Measurements from ENCODE around the gene EGFR. TPM values are rescaled to one million over a fixed set of nuclear protein-coding genes. Genes with fewer than 3 reads are reported as not detected.

The EGFR gene
- total RNA-seq, 1 experiment from 2014 or later, result 50.0 TPM

DNA sequence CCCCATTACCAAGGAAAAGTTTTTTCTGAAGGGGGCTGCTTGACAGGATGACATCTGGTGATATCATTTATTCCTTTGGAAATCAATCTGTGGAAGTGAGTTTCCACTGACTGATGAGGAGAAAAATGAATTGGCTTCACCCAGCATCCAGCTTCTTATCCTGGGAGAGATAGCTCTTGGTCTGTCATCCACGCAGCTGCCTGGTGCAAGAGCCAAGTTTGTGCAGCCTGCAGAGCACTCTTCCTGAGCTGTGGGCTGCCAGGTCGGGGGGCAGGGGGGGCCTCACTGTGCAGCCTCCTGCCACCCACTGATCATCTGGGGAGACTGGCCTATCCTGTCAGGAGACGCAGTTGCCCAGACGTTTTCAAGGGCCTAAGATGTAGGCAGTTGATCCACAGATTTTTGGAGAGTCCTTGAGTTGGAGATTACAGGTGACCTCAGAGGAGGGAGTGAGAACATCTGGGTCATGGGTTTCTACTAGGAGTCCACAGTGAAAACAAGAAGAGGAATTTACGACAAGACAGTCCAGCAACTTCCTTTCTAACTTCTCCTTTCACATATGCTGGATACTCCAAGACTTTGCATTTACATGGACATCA, 75.4 kb downstream of the EGFR start:
- H3K9me3 ChIP-seq (ENCODE audit: low read length), result no peaks in the 10 kb centered on the region
- H3K4me3 ChIP-seq (ENCODE audit: low read length), result no peak overlapping the region
- H3K27me3 ChIP-seq (ENCODE audit: low read length), result no peaks in the 10 kb centered on the region
- BruUV-seq (replicated peaks), result no TSS peak
- H4K20me1 ChIP-seq (ENCODE audit: low read length), result 0 out of 2 replicates have a peak, but pooled peaks cover 4% of the 10 kb centered on the region
- POLR2A ChIA-PET (ENCODE audit: unreplicated experiment), result interaction anchor here (0.6 kb wide), 1 partner anchor 70 kb away, joined by 3 read pairs; no protein-coding TSS in a partner anchor
- DNase-seq (no peak), ATAC-seq (no peak)
- no peak overlapping the region for H3K9ac ChIP-seq (ENCODE audit: low read length)
- H3K79me2 ChIP-seq (ENCODE audit: low read length), result peaks cover 97% of the 10 kb centered on the region
- H3K27ac ChIP-seq (ENCODE audit: low read length), result no peak overlapping the region
- H2AFZ ChIP-seq (ENCODE audit: low read length), result no peak overlapping the region
- no peaks in the 10 kb centered on the region for H3K9me2 ChIP-seq (replicated peaks; ENCODE audit: low read length)
- no peak for TF ChIP-seq CTCF (conservative IDR thresholded peaks at IDR 0.05; ENCODE audit: low read depth, low read length)
- TF ChIP-seq EZH2 (IDR thresholded peaks at IDR 0.05; ENCODE audit: low read length, unreplicated experiment), result no peak
- no peak for TF ChIP-seq EZH2phosphoT487 (IDR thresholded peaks at IDR 0.05; ENCODE audit: borderline replicate concordance, low read length)
- CTCF ChIA-PET, result no interaction called here
- intact Hi-C loops (cut with micrococcal nuclease), result no loop called here
- no peaks in the 10 kb centered on the region for H3K4me1 ChIP-seq (ENCODE audit: insufficient read depth, low read length)
- H3F3A ChIP-seq (ENCODE audit: low read length, unreplicated experiment), result no peaks in the 10 kb centered on the region
- H3K4me2 ChIP-seq (ENCODE audit: low read length), result no peak overlapping the region
- peaks cover 3% of the 10 kb centered on the region; the same call in 1 of the 2 replicates for H3K36me3 ChIP-seq (ENCODE audit: low read depth, low read length)

- H2AFZ ChIP-seq (ENCODE audit: low read length), result no peak overlapping the region
- no peaks in the 10 kb centered on the region for H3K9me2 ChIP-seq (replicated peaks; ENCODE audit: low read length)
- H3K9ac ChIP-seq (ENCODE audit: low read length), result no peak overlapping the region
- peaks cover 100% of the 10 kb centered on the region for H3K79me2 ChIP-seq (ENCODE audit: low read length)
- no peaks in the 10 kb centered on the region for H3F3A ChIP-seq (ENCODE audit: low read length, unreplicated experiment)
- DNase-seq, result no peak
- TF ChIP-seq EZH2 (IDR thresholded peaks at IDR 0.05; ENCODE audit: low read length, unreplicated experiment) (no peak), EZH2phosphoT487 (IDR thresholded peaks at IDR 0.05; ENCODE audit: borderline replicate concordance, low read length) (no peak), CTCF (conservative IDR thresholded peaks at IDR 0.05; ENCODE audit: low read depth, low read length) (no peak)
- H3K36me3 ChIP-seq (ENCODE audit: low read depth, low read length), result peaks cover 3% of the 10 kb centered on the region; the same call in 1 of the 2 replicates
- no TSS peak for BruUV-seq (replicated peaks)
- no peak overlapping the region for H3K4me2 ChIP-seq (ENCODE audit: low read length)
- no peaks in the 10 kb centered on the region for H3K9me3 ChIP-seq (ENCODE audit: low read length)
- H4K20me1 ChIP-seq (ENCODE audit: low read length), result 0 out of 2 replicates have a peak, but pooled peaks cover 4% of the 10 kb centered on the region
- H3K27ac ChIP-seq (ENCODE audit: low read length), result no peak overlapping the region
- POLR2A ChIA-PET (ENCODE audit: unreplicated experiment), result no interaction called here
- intact Hi-C loops (cut with micrococcal nuclease), result no loop called here
- ATAC-seq, result no peak
- CTCF ChIA-PET, result interaction anchor here (1.1 kb wide), 1 partner anchor 9 kb away, joined by 3 read pairs; no protein-coding TSS in a partner anchor
- no peaks in the 10 kb centered on the region for H3K27me3 ChIP-seq (ENCODE audit: low read length)
- H3K4me3 ChIP-seq (ENCODE audit: low read length), result no peak overlapping the region
- no peaks in the 10 kb centered on the region for H3K4me1 ChIP-seq (ENCODE audit: insufficient read depth, low read length)
These were observed 76.9 kb downstream of the EGFR start for GRCh38 chr7:55095672-55096071.

GRCh38 chr7:55096323-55096722, 77.5 kb downstream of the EGFR start:
- intact Hi-C loops (cut with micrococcal nuclease), result no loop called here
- no peaks in the 10 kb centered on the region for H3K9me3 ChIP-seq (ENCODE audit: low read length)
- ChIA-PET POLR2A (ENCODE audit: unreplicated experiment) (no interaction called here), CTCF (interaction anchor here (1.1 kb wide), 1 partner anchor 10 kb away, joined by 3 read pairs; no protein-coding TSS in a partner anchor)
- peaks cover 99% of the 10 kb centered on the region for H3K79me2 ChIP-seq (ENCODE audit: low read length)
- no peak overlapping the region for H3K4me2 ChIP-seq (ENCODE audit: low read length)
- no peaks in the 10 kb centered on the region for H3F3A ChIP-seq (ENCODE audit: low read length, unreplicated experiment)
- H3K4me1 ChIP-seq (ENCODE audit: insufficient read depth, low read length), result no peaks in the 10 kb centered on the region
- DNase-seq (no peak), ATAC-seq (no peak)
- no peak for TF ChIP-seq EZH2 (IDR thresholded peaks at IDR 0.05; ENCODE audit: low read length, unreplicated experiment)
- no peak for TF ChIP-seq EZH2phosphoT487 (IDR thresholded peaks at IDR 0.05; ENCODE audit: borderline replicate concordance, low read length)
- H3K9me2 ChIP-seq (replicated peaks; ENCODE audit: low read length), result no peaks in the 10 kb centered on the region
- BruUV-seq (replicated peaks), result no TSS peak
- no peak overlapping the region for H3K4me3 ChIP-seq (ENCODE audit: low read length)
- H3K36me3 ChIP-seq (ENCODE audit: low read depth, low read length), result peaks cover 3% of the 10 kb centered on the region; the same call in 1 of the 2 replicates
- no peak overlapping the region for H2AFZ ChIP-seq (ENCODE audit: low read length)
- H4K20me1 ChIP-seq (ENCODE audit: low read length), result 0 out of 2 replicates have a peak, but pooled peaks cover 4% of the 10 kb centered on the region
- H3K27me3 ChIP-seq (ENCODE audit: low read length), result no peaks in the 10 kb centered on the region
- H3K9ac ChIP-seq (ENCODE audit: low read length), result no peak overlapping the region
- no peak overlapping the region for H3K27ac ChIP-seq (ENCODE audit: low read length)
